Measurements from ENCODE around the gene OR2F1.
A peak's percentile ranks its signal among the peaks of the same experiment; 100 is the strongest.

Gene OR2F1, protein sequence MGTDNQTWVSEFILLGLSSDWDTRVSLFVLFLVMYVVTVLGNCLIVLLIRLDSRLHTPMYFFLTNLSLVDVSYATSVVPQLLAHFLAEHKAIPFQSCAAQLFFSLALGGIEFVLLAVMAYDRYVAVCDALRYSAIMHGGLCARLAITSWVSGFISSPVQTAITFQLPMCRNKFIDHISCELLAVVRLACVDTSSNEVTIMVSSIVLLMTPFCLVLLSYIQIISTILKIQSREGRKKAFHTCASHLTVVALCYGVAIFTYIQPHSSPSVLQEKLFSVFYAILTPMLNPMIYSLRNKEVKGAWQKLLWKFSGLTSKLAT

GRCh38 chr7:143954544-143954943 is at the start of gene OR2F1:
OR2F1 (plus strand) TSS chr7:143954844; CDS start chr7:143959971, 5,127 bp downstream.
- DNase-seq (ENCODE audit: low read depth): no peak
- TF ChIP-seq CTCF (conservative IDR thresholded peaks at IDR 0.05; ENCODE audit: low read length): no peak
- no peak within 1 kb of the TSS for H3K4me3 ChIP-seq (ENCODE audit: low read length)

GRCh38 chr7:143905509-143905908 is 49.1 kb upstream of the OR2F1 start:
- no peak for DNase-seq (ENCODE audit: low read depth)
- H3K4me3 ChIP-seq (ENCODE audit: low read length): no peak overlapping the region
- no peak for TF ChIP-seq CTCF (conservative IDR thresholded peaks at IDR 0.05; ENCODE audit: low read length)

- DNase-seq (ENCODE audit: low read depth): no peak
- H3K4me3 ChIP-seq (ENCODE audit: low read length): no peak overlapping the region
Observed at GRCh38 chr7:143906151-143906550, 48.5 kb upstream of the OR2F1 start.

GRCh38 chr7:143906895-143907294 is 47.7 kb upstream of the OR2F1 start:
- TF ChIP-seq CTCF (conservative IDR thresholded peaks at IDR 0.05; ENCODE audit: low read length): no peak
- DNase-seq (ENCODE audit: low read depth): no peak
- H3K4me3 ChIP-seq (ENCODE audit: low read length): no peak overlapping the region

More at GRCh38 chr7:143906151-143906550, 48.5 kb upstream of the OR2F1 start:
- TF ChIP-seq CTCF (conservative IDR thresholded peaks at IDR 0.05; ENCODE audit: low read length): no peak

- no peak for TF ChIP-seq CTCF (conservative IDR thresholded peaks at IDR 0.05; ENCODE audit: low read length)
- no peak for DNase-seq (ENCODE audit: low read depth)
- no peak overlapping the region for H3K4me3 ChIP-seq (ENCODE audit: low read length)
Observed at GRCh38 chr7:143908120-143908519, 46.5 kb upstream of the OR2F1 start.

DNA sequence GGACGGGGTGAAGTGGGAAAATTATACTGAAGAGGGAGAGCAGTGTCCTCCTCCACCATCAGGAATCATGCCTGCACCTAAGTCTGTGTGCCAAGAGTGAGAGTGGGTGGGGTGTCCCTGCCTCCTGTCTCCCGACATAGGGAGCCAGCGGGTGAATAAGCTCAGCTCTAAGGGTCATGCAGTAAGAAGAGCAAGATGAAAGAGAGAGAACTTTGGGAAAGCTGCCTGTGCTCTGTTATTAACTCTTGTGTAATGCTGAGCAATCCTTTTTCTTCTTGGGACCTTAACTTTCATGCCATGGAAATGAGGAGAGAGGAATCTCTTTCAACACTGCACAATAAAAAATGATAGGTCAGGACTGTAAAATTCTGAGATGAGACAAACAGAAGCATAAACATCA is 44.8 kb upstream of the OR2F1 start:
- H3K4me3 ChIP-seq (ENCODE audit: low read length): no peak overlapping the region
- DNase-seq (ENCODE audit: low read depth): peak; percentile 21
- no peak for TF ChIP-seq CTCF (conservative IDR thresholded peaks at IDR 0.05; ENCODE audit: low read length)

GRCh38 chr7:143910473-143911248 is 44.0 kb upstream of the OR2F1 start:
- H3K4me3 ChIP-seq (ENCODE audit: low read length): no peak overlapping the region
- DNase-seq (ENCODE audit: low read depth): no peak
- TF ChIP-seq CTCF (conservative IDR thresholded peaks at IDR 0.05; ENCODE audit: low read length): no peak
